ENCODE data around the gene MIPOL1.

DNA sequence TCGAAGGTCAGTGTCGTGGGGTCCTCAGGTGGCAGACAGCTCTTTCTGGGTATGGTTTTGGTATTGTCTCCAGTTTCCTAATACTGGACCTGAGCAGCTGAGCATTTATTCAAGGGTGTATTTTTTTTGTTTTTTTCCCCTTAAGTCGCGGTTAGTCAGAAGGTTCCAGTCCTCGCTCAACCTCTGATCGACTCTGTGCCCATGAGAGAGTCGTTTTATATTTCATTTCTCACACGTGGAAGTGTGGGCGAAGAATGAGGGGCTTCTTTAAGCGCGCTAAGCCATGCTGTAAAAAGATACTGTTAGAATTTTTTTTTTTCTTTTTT is 499 bp downstream of the MIPOL1 start:
- TF ChIP-seq, protein P1, sequence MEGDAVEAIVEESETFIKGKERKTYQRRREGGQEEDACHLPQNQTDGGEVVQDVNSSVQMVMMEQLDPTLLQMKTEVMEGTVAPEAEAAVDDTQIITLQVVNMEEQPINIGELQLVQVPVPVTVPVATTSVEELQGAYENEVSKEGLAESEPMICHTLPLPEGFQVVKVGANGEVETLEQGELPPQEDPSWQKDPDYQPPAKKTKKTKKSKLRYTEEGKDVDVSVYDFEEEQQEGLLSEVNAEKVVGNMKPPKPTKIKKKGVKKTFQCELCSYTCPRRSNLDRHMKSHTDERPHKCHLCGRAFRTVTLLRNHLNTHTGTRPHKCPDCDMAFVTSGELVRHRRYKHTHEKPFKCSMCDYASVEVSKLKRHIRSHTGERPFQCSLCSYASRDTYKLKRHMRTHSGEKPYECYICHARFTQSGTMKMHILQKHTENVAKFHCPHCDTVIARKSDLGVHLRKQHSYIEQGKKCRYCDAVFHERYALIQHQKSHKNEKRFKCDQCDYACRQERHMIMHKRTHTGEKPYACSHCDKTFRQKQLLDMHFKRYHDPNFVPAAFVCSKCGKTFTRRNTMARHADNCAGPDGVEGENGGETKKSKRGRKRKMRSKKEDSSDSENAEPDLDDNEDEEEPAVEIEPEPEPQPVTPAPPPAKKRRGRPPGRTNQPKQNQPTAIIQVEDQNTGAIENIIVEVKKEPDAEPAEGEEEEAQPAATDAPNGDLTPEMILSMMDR (IDR thresholded peaks at IDR 0.05; ENCODE audit: insufficient read depth, low read length, poor library complexity, severe bottlenecking): no peak
- no peak for TF ChIP-seq EZH2phosphoT487 (conservative IDR thresholded peaks at IDR 0.05; ENCODE audit: low read length)

All from SU-DHL-6 (cell line).